Bone marrow (tissue), 2 donors: ENCODE results near the gene TREML4.
"Not testable (repeated sequence)": the region's sequence is repeated elsewhere in the genome, so short reads cannot be mapped to it uniquely, and the experiment has no call there.

Source experiments
- DNase-seq, 2 donors: peaks; one replicate each; lab custom pipeline; 2025; lab: John Stamatoyannopoulos, UW

TREML4 gene, protein sequence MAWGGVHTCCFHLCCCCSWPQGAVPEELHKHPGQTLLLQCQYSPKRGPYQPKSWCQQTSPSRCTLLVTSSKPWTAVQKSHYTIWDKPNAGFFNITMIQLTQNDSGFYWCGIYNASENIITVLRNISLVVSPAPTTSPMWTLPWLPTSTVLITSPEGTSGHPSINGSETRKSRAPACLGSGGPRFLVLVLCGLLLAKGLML

DNA sequence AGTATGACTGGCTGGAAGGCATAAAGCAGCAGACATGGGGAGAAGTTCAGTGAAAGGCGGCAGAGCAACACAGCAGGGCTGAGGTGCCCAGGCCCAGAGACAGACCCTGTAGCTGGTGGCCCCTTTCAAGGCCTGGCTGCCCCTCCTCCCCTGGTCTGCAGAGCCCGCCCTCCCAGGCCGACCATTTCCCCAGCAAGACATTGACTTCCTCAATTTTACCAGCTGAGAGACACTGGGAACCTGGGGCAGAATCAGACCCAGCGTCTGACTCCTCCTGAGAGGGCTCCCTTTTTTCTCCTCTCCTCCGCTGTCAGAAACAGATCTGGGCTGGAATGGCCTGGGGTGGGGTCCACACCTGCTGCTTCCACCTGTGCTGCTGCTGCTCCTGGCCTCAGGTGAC, at the start of gene TREML4:
TSS of gene TREML4 (plus strand) at position 254 of the 400 bp plus-strand sequence. CDS start at position 333, 79 bp downstream.
- DNase-seq: peak in 1 of 2 donors; percentile 54

DNA sequence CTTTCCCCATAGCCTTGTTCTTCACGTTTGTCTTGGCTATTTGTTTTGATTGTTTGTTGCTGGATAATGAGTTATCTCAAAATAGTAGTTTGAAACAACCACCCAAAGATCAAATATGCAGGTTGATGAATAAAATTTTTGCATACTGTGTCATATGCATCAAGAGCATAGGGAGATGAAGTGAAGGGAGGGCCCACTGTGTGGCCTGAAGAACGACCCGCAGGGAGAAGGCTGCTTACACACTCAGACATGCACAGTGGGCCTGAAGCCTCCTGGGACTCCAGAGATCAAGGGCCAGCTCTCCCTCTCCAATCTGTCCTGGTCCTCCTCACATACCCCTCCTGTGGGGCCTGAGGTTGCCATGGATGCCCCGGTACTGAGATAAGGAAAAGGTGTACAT, 49.0 kb upstream of the TREML4 start:
- no peak for DNase-seq

DNA sequence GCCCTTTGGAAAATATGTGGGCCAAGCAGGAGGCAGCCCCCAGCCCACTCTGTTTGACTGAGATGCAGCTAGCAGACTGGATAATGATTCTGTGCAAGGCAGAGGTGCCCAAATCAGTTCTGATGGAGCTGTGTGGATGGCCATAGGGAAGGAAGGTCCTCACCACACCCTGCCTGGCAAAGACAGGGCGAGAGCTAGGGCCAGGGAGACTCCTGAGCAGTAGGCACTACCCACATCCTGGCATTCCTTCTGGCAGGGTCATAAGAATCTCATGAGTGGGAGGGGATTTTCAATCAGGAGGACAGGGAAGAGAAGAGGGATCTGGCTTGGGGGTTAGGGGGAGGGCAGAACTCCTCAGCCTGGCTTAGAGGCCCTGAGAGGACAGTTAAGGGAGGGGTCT, 46.6 kb upstream of the TREML4 start:
- DNase-seq: no peak

DNA sequence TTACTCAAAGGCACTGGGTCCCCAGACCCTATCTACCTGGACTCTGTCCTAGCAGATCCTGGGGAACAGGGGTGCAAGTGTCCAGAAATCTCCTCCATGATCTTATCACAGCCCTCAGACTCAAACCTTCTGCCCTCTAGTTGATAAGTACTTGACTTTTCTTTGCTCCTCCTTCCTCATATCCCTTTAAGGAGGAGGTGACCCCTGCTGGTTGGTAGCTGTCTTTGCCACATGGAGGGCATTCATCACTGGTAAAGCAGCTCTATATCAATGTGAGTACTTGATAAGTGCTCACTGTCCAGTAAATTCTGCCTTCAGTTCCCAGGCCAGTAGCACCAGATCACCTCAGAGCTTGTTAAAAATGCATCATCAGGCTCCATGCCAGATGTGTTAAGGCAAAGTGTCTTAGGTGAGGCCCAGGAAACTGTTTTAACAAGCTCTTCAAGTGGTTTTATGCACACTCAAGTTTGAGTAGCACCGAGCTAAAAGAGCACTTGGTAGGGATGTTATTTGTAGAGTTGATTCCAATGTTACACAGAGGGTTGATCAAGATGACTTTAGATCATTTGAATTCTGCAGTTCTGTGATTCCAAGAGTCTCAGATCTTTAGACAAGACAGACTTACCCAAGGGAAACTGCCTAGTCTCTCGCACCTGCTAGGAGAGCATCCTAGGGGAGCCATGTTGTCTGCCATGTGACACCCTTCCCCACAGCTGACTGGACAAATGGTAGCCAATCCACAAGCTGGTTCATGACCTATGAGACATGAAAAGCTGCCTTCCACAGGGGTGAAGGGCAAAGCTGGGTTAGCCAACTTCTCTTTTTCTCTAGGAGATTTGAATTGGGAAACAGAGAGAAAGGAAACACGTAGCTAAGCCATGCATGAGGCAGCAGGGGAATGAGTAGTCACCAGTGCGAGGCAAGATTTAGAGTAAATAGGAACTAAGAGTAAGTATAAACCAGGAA, 45.8 kb upstream of the TREML4 start:
- peak; percentile 27 to 85 for DNase-seq

DNA sequence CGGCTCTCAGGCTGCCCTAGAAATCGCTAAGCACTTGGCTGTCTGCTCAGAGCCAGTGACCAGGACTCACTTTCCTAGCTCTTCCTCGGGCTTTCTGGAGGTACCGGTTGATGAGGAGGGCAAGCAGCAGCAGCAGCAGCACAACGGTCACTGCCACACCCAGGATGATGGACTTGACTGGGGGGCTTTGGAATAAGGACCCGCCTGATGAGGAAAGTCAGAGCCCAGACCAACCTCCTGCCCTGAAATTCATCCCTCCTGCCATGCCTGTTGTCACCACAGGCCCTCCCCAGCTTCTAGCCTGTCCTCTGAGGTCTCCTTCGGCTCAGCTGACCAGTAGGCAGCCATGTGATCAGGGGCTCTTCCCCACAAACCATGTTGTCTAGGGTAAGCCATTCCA, 43.4 kb upstream of the TREML4 start:
- no peak for DNase-seq

DNA sequence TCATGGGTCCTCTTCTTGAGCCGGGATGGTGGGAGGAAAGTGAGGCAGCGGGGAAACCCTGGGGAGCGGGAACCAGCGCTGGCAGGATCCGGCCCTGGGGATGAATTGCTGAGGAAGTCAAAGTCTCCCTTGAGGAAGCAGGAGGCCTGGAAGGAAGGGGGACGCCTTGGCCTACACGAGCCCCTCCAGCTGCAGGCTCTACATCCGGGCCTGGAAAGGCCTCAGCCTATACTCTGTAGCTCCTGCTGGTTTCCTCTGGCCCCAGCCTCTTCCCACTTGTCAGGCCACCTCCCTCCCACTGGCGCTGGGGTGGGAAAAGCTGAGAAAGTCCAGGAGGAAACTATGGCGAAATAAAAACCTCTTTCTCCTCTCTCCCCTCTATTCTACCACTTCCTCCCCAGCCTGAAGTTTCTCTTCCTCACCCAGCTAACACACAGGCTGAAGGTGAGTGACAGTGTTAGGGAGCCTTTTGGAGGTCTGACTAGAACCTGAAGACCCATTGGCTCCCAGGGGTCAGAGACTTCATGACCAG, 42.1 kb upstream of the TREML4 start:
- no peak for DNase-seq

DNA sequence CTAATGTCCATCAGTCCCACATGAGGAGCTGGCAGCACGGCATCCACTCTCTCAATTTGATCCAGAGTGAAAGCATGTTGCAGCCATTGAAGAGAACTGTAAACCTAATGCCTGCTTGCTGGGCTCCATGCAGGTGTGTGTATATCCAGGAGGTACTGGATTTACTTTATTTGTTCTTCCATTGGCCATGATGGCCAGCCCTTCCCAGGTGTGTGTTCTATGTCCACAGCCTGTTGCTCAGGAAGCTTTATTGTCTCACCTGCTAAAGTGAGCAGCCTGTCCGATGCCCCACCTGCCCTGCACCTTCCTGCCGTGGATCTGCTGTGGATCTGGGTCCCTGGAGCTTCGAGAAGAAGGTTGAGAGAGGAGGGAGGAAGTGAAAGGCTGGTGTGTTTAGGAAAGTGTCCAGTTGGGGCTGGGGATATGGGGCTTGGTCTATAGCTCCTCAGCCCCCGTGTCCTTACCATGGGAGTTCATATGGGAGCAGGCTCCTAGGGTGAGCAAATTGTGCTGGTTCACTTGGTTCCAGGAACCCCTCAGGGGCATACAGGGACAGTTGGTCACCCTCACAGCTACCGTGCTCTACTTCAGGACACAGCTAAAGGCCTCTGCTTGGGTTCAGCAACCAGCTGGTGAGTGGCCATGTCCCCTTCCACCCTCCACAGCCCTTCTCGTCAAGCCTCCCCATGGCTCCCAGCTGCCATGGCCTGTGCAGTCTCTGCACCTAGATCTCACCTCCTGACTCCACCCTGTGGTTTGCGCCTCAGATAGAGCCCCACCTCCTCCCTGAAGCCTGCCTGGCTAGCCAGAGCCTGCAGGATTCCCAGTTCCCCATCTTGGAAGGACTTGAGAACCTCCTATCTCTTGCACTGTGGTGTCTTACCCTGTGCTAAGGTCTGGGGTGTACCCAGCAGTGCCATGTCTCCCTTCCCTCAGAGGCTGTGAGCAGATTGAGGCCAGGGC, 39.9 kb upstream of the TREML4 start:
- no peak for DNase-seq

DNA sequence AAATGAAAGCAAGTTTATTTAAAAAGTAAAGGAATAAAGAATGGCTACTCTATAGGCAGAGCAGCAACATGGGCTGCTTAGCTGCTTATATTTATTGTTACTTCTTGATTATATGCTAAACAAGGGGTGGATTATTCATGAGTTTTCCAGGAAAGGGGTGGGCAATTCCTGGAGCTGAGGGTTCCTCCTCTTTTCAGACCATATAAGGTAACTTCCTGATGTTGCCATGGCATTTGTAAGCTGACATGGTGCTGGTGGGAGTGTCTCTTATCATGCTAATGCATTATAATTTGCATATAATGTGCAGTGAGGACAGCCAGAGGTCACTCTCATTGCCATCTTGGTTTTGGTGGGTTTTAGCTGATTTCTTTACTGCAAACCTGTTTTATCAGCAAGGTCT, 39.1 kb upstream of the TREML4 start:
- not testable (repeated sequence) for DNase-seq

DNA sequence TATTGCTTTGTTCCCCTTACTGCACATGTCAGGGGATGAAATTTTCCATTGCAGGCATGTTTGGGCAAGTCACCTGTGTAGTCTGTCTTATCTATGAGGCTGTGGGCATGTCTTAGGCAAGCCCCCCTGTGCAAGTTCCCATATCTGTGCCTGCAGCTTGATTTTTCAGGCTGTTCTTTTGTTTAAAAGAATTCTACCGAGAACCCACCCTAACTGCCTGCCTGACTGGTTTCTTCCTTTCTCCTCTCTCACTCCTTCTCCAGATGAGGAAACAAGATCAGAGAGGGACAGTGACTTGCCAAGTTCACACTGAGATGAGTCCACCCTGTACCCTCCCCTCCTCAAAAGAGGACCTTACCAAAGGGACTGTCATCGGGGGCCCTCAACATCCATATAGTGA, 38.2 kb upstream of the TREML4 start:
- DNase-seq: no peak

DNA sequence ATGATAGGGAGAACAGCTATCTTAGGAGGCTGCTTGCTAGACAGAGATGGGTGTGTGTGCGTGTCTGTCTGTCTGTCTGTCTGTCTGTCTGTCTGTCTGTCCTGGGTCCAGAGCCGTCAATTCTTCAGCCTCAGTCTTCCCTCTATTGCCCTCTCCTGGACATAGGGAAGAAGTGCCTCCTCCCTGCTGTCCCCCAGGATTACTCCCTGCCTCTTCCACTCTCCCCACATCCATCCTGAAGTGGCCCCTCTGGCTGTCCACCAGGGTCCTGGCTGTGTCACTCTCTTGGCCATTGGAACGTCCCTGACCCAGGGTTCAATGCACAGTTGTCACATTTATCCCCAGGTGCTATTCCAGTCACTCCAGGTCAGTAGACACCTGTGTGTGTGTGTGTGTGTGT, 37.4 kb upstream of the TREML4 start:
- DNase-seq: no peak

DNA sequence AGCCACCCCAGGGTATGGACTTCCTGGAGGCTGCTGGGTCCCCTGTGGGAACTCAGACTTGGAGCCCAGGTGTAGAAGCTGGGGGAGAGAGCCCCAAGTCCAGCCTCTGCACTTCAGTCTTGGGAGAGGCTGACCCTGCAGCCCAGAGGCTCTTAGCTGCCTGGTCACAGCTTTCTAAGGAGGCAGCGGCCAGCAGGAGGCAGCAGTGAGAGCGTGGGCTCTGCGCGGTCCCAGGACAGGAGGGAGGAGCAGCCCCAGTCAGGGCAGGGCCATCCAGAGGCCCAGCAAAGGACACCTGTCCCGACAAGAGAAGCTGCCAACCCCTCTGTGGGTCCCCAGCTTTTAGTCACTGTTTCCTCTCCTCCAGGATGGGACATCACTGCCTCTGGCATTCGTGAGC, 36.6 kb upstream of the TREML4 start:
- DNase-seq: no peak

DNA sequence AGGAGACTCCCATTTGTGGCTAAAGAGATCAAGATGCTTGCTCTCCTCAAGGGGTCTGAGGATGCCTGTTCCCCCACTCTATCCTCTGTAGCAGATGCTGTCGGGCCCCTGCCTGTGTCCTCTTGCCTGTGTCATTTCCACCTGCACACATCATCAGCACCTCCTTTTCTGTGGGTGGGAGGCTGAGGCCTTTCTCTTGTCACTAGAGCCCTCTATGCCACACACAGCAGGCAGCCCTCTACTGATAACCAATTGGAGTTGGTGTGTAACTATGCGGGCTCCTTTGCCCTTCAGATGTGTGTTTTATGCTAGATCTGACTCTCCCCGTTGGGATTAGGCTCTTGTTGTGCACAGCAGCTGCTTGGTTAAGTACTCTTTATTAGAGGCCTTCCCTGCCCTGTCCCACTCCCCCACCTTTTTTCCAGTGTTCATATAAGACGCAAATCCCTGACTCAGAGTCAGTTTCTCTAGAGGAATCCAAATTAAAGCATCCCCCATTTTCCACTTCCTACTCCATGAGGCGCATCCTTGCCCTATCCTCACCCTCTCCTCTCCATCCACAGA, 34.9 kb upstream of the TREML4 start:
- no peak for DNase-seq

DNA sequence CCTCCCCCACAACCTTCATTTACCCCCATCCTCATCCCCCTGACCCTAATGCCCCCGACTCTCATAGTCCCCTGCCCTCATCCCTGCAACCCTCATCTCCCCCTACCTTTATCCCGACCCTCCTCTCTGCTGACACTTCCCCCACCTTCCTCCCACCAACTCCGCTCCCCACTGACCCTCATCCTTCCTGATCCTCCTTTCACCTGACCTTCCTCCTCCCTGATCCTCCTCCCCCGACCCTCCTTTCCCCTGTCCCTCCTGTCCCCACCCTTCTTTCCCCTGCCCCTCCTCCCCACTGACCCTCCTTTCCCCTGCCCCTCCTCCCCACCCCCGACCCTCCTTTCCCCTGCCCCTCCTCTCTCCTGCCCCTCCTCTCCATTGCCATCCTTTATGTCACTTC, 34.3 kb upstream of the TREML4 start:
- no peak for DNase-seq

DNA sequence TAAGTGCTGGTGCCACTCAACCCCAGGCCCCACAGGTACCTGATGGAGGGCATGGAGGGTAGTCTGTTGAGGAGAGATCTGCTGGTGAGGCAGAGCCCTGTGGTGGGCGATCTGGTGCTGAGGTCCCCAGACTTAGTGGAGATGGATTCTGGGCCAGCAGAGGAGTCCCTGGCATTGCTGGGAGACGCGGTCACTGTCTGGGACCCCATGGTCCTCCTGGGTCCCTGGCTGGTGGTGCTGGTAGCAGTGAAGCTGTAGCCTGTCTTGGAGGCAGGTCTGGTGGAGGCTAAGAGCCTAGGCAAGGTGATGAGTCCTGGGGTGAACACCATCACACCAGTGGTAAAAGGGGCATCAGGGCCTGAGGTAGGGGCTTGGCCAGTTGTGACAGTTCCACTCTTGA, 33.8 kb upstream of the TREML4 start:
- no peak for DNase-seq

DNA sequence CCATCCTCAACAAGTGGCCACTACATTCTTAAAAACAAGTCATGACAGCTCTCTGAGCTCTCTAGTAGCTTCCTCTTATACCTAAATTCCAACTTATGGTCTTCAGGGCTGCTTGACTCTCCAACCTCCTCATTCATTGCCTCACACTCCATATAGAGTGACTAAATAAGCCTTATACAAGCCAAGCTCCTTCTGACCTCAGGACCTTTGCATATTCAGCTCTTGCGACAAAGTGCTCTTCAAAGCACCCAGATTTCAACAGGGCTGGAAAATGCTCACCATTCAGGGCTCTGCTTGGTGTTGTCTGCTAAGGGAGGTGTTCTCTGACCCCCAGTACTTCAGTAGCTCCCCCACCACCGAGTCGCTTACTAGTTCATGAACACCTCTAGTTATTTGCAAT, 30.9 kb upstream of the TREML4 start:
- DNase-seq: no peak

DNA sequence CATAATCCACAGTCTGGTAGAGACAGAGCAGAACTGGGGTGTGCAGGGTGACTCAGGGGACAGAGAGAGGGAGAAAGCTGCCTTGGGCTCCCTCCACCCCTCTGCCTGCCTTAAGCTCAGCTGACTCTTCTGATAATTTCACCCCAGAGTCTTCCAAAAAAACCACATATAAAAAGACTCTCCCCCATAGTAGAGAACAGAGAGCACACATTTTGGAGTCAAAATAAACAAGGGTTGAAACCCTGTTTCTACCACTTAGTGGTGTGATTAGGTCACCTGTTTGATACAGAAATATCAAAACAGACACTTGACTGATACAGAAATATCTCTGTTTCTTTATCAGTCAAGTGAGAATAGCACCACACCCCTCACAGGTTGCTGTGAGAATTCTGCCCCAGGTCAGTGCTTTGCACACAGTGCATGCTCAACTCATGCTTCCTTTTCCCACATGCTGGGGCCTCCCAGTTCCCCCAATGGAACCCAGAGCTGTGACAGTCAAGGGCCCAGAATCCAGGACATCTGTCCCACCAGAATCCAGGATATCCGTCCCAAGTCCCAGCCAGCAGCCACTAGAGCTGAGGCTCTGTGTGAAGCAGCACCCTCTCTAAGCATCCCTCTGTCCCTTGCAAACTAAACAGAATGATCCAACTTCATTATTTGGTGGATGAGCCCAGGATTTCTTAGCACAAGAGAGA, 28.4 kb upstream of the TREML4 start:
- DNase-seq: no peak

DNA sequence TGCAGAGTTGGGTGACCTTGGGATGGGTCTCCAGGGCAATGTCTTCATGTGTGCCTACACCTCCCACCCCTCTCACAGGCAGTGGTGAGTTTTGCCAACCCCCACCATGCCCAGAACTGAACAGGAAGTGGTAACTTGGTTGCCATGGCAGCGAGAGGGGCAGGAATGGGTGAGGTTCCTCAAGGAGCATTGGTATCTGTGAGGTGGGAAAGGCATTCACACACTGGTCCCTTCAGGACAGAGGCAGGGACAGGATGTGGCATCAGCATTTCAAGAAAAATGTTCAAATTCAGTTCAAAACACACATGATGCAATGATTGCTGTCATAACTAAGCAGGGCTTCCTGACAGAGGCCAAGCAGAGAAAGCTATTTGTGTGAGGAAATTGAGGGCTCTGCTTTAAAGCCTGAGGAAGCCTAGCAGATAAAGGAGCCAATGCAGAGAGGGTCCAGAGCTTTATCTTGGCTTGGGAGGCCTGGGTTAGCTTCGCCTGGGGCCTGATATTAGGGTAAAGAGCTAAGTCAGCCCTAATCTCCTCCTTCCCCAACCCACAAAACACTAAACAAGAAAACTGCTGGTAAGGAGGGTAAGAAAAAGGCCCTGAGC, 27.8 kb upstream of the TREML4 start:
- peak in 1 of 2 donors; percentile 55 for DNase-seq

DNA sequence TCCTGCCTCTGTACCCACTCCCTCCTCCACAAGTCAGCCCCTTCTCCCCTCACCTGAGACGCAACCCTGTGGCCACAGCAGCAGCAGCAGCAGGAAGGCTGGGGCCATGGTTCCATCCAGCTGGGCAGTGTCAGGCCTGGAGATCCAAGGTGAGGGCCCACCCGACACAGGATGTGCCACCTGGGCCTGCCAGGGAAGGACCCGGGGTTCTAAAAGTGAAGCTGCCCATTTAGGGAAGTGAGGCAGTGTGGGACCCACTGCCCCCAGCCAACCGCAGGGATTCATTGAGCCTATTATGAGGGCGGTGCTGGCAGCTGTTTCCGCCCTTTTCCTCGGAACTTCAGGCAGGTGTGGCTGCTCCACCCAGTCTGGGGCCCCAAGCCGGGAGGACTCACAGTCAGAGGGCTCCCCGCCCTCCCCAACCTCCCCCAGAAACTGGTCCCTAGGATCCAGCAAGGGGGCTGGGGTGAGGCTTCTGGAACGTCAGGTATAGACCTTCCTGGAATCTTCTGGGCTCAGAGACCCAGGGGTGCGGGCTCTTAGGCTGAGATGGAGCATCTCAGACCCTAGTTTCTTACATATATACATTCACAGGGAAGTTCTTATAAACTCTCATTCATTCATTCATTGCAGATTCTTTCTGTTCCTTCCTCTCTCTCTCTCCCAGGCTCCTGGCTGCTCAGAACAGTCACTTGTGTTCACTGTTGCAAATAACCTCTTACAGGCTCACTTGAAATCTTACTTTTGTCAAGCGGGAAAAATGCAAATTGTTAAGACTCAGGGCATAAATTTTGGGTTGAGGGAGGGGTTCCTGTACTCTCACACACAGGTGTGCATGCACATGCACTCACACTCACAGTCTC, 27.0 kb upstream of the TREML4 start, which contains the start of gene TREML2:
TSS of gene TREML2 (minus strand) at position 249 of the 863 bp plus-strand sequence. CDS start at position 108, 141 bp downstream.
- DNase-seq: no peak

DNA sequence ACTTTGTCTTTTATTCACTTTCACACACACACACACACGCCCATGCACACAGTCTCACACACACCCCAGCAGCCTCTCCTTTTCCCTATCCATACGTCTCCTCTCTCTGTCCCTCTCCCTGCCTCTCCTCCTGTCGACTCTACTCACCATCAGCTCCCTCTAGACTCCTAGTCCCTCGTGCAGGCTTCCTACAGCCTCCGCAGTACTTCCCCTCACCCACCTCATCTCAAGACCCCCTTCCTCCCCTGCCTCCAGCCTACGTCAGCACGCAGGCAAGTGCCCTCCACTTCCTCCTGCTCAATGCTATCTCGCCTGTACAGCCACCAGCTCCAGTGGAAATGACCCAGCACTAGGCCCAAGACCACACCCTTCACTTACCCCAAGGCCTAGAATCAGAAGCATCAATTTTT, 26.4 kb upstream of the TREML4 start:
- no peak for DNase-seq
